Kidney (tissue), 14 donors: Measurements from ENCODE around the gene NSUN6. TPM values are rescaled to one million over a fixed set of nuclear protein-coding genes. Genes with fewer than 3 reads are reported as not detected.

Experiments
- DNase-seq, 5 donors: peaks; one replicate each; pipeline ENCODE4 v3.0.0-alpha.2; 2013 to 2020
- FAIRE-seq: peaks from 2 replicates; lab custom pipeline; 2012; peaks lifted over from hg19 to GRCh38; lab: Jason Lieb, UNC
- H3K27ac ChIP-seq, 2 donors: one replicate each; pipeline ENCODE4 v1.7.0; 2013; ENCODE audit warnings: low read depth in 2 of 2, low read length in 2 of 2, inconsistent platforms in 1 of 2
- H3K27me3 ChIP-seq: one replicate; pipeline ENCODE4 v1.7.1; 2013; ENCODE audit warnings: low read length, inconsistent platforms; ENCODE audit not compliant: control insufficient read depth, insufficient read depth
- H3K36me3 ChIP-seq, 3 donors: one replicate each; pipeline versions ENCODE4 v1.7.0 to v1.7.1; 2013; ENCODE audit warnings: low read length in 3 of 3, control low read depth in 1 of 3, inconsistent platforms in 1 of 3; ENCODE audit not compliant: insufficient read depth in 3 of 3, control insufficient read depth in 2 of 3
- H3K4me1 ChIP-seq, 3 donors: one replicate each; pipeline versions ENCODE4 v1.7.0 to v1.7.1; 2013; ENCODE audit warnings: low read length in 3 of 3, inconsistent platforms in 1 of 3, low read depth in 1 of 3; ENCODE audit not compliant: control insufficient read depth in 2 of 3, insufficient read depth in 2 of 3
- H3K4me3 ChIP-seq, 3 donors: one replicate each; pipeline versions ENCODE4 v1.7.0 to v1.8.1; 2013; ENCODE audit warnings: low read length in 3 of 3, control low read depth in 1 of 3, inconsistent platforms in 1 of 3
- H3K9ac ChIP-seq, 3 donors: one replicate each; pipeline versions ENCODE4 v1.7.0 to v1.7.1; 2013; ENCODE audit warnings: low read length in 3 of 3, control low read depth in 1 of 3, inconsistent platforms in 1 of 3
- H3K9me3 ChIP-seq, 3 donors: one replicate each; pipeline versions ENCODE4 v1.7.0 to v1.7.1; 2013; ENCODE audit warnings: low read length in 3 of 3, control low read depth in 1 of 3, inconsistent platforms in 1 of 3; ENCODE audit not compliant: control insufficient read depth in 2 of 3, insufficient read depth in 1 of 3
- CTCF ChIP-seq: IDR thresholded peaks from 3 replicates; pipeline ENCODE4 v1.5.1; 2012; ENCODE audit warnings: mild to moderate bottlenecking, moderate library complexity, borderline replicate concordance; ENCODE audit not compliant: insufficient read depth; ENCODE audit errors: extremely low read depth
- intact Hi-C: fragments of 100-400 bp; cut with DNase I; formaldehyde crosslinking; loops from one replicate; pipeline ENCODE4 v1.11.1; 2022
- polyA plus RNA-seq: library from polyadenylated mRNA; stranded (reverse); fragments of 350-450 nt; fragmentation: Illumina TruSeq; extraction: RNeasy Lipid Tissue Mini Kit (QIAGEN cat#74804); gene quantifications from one replicate; pipeline ENCODE4 v1.2.3, GENCODE V29; 2014; ENCODE audit warnings: low read depth, low replicate concordance; ENCODE audit not compliant: insufficient read depth
- total RNA-seq: library from RNA; stranded (reverse); fragmentation: NEBNext Ultra II Directional; extraction: Animal tissue kit (Norgen Biotek cat#: 25700); gene quantifications from one replicate; pipeline ENCODE4 v1.2.1, GENCODE V29; 2021
- donor health status: control.
- donor health status: control.
- donor health status: control.
- donor health status: control.
- donor health status: control.
- donor health status: DM: yes; HTN: yes; CAD: no.
- donor health status: Normal renal cell carcinoma (clear cell type).

NSUN6 gene
- total and polyA plus RNA-seq, 2 donors from 2014 or later, result 6.3 to 19.3 TPM

GRCh38 chr10:18659125-18659818 is 7.9 kb upstream of the NSUN6 start, which contains the start of gene ARL5B:
Gene ARL5B (plus strand): TSS chr10:18659431. CDS start chr10:18659638, 207 bp downstream.
- no peak for TF ChIP-seq CTCF
- DNase-seq (peak; percentile 98 to 99 (median 99)), FAIRE-seq (peak; percentile 55)
- H3K4me3 ChIP-seq, result peak within 1 kb of the TSS; percentile 92 to 99 (median 97)
- H3K27me3 ChIP-seq, result no peaks in the 10 kb centered on the region
- H3K36me3 ChIP-seq, result no peaks in the 10 kb centered on the region
- intact Hi-C loops, result no loop called here
- peaks cover 3 to 10% (median 9%) of the 10 kb centered on the region in 3 donors for H3K4me1 ChIP-seq
- peak within 1 kb of the TSS; percentile 97 to 98 for H3K27ac ChIP-seq
- H3K9me3 ChIP-seq, result no peaks in the 10 kb centered on the region
- H3K9ac ChIP-seq, result peak within 1 kb of the TSS; percentile 97 to 100 (median 98)

GRCh38 chr10:18658271-18659124 is 7.1 kb upstream of the NSUN6 start:
- Histone ChIP-seq H3K27me3 (no peaks in the 10 kb centered on the region), H3K9me3 (no peaks in the 10 kb centered on the region), H3K4me1 (peaks cover 3 to 10% (median 9%) of the 10 kb centered on the region in 3 donors), H3K9ac (peak overlapping the region; percentile 93 to 100 (median 96)), H3K27ac (peak overlapping the region; percentile 97 to 98), H3K36me3 (no peaks in the 10 kb centered on the region), H3K4me3 (peak overlapping the region; percentile 92 to 98 (median 97))
- DNase-seq (peak in 2 of 5 donors; percentile 50 to 62), FAIRE-seq (no peak)
- no peak for TF ChIP-seq CTCF
- intact Hi-C loops, result no loop called here

GRCh38 chr10:18656724-18657123 is 5.3 kb upstream of the NSUN6 start:
- no peaks in the 10 kb centered on the region for H3K9me3 ChIP-seq
- H3K9ac ChIP-seq, result no peak overlapping the region
- peaks cover 3 to 9% (median 9%) of the 10 kb centered on the region in 3 donors for H3K4me1 ChIP-seq
- H3K36me3 ChIP-seq, result no peaks in the 10 kb centered on the region
- DNase-seq (no peak), FAIRE-seq (no peak)
- no peaks in the 10 kb centered on the region for H3K27me3 ChIP-seq
- no peak overlapping the region for H3K4me3 ChIP-seq
- no peak for TF ChIP-seq CTCF
- H3K27ac ChIP-seq, result no peak overlapping the region
- intact Hi-C loops, result no loop called here
